DND-41 (cell line): Measurements from ENCODE around the gene PHIP.

Experiments
- ATAC-seq: fragments of 200-7000 bp; cut with Tn5 transposase; 3 replicates; pipeline ENCODE4 v1.9.1; 2021; ENCODE audit warnings: low read depth; ENCODE audit not compliant: insufficient read depth
- DNase-seq: peaks from one replicate; pipeline ENCODE4 v3.0.0-alpha.2; 2020
- H2AFZ ChIP-seq: 2 replicates; pipeline ENCODE4 v1.6.0; 2012; ENCODE audit warnings: low read depth, low read length
- H3K27ac ChIP-seq: 2 replicates; pipeline ENCODE4 v1.5.1; 2012; ENCODE audit warnings: low read length, inconsistent platforms
- H3K27me3 ChIP-seq: fragments of 200-600 bp; sonication (generic); 2 replicates; pipeline ENCODE4 v1.6.0; 2012; ENCODE audit warnings: low read length, mild to moderate bottlenecking, inconsistent platforms; ENCODE audit not compliant: insufficient read depth, poor library complexity
- H3K36me3 ChIP-seq: 2 replicates; pipeline ENCODE4 v1.5.1; 2012; ENCODE audit warnings: low read length, inconsistent platforms; ENCODE audit not compliant: insufficient read depth
- H3K4me1 ChIP-seq: 2 replicates; pipeline ENCODE4 v1.5.1; 2012; ENCODE audit warnings: mild to moderate bottlenecking, low read length; ENCODE audit not compliant: insufficient read depth
- H3K4me2 ChIP-seq: 2 replicates; pipeline ENCODE4 v1.6.0; 2012; ENCODE audit warnings: mild to moderate bottlenecking, moderate library complexity, low read length, inconsistent platforms; ENCODE audit not compliant: insufficient read depth
- H3K4me3 ChIP-seq, 2 experiments: fragments of 200-600 bp in 1 of 2; shearing (Covaris generic) in 1 of 2; 2 replicates each; pipeline ENCODE4 v1.5.1; 2012 to 2016; ENCODE audit warnings: inconsistent platforms in 2 of 2, low read length in 2 of 2, mild to moderate bottlenecking in 2 of 2, low read depth in 1 of 2, moderate library complexity in 1 of 2
- H3K79me2 ChIP-seq: 2 replicates; pipeline ENCODE4 v1.6.0; 2012; ENCODE audit warnings: low read length, inconsistent platforms; ENCODE audit not compliant: insufficient read depth
- H3K9ac ChIP-seq: 2 replicates; pipeline ENCODE4 v1.6.0; 2012; ENCODE audit warnings: low read depth, mild to moderate bottlenecking, inconsistent platforms, low read length, moderate library complexity
- H3K9me3 ChIP-seq: 2 replicates; pipeline ENCODE4 v1.5.1; 2012; ENCODE audit warnings: low read length, moderate library complexity, mild to moderate bottlenecking, inconsistent platforms; ENCODE audit not compliant: insufficient read depth, severe bottlenecking
- H4K20me1 ChIP-seq: 2 replicates; pipeline ENCODE4 v1.6.0; 2012; ENCODE audit warnings: low read length; ENCODE audit not compliant: insufficient read depth
- CTCF ChIP-seq: IDR thresholded peaks from 2 replicates; pipeline ENCODE4 v1.5.1; 2012; ENCODE audit warnings: borderline replicate concordance, low read length, moderate library complexity, mild to moderate bottlenecking; ENCODE audit not compliant: poor library complexity, severe bottlenecking; ENCODE audit errors: extremely low read depth
- EZH2 ChIP-seq: IDR thresholded peaks from 3 replicates; pipeline ENCODE4 v1.6.1; 2012; ENCODE audit warnings: borderline replicate concordance, low read depth, mild to moderate bottlenecking, moderate library complexity, low read length, inconsistent platforms; ENCODE audit not compliant: severe bottlenecking

PHIP gene

GRCh38 chr6:79072640-79073181, 5.3 kb downstream of the PHIP start:
- Histone ChIP-seq H3K27ac (no peak overlapping the region), H3K79me2 (peaks cover 96% of the 10 kb centered on the region), H3K4me3 (no peak overlapping the region), H2AFZ (no peak overlapping the region), H3K9me3 (no peaks in the 10 kb centered on the region), H4K20me1 (peaks cover 45% of the 10 kb centered on the region), H3K4me1 (peaks cover 55% of the 10 kb centered on the region), H3K27me3 (no peaks in the 10 kb centered on the region), H3K36me3 (peaks cover 46% of the 10 kb centered on the region), H3K9ac (no peak overlapping the region), H3K4me2 (peak overlapping the region; percentile 67; the same call in 1 of the 2 replicates)
- ATAC-seq (no peak), DNase-seq (no peak)
- TF ChIP-seq EZH2 (no peak), CTCF (no peak)

DNA sequence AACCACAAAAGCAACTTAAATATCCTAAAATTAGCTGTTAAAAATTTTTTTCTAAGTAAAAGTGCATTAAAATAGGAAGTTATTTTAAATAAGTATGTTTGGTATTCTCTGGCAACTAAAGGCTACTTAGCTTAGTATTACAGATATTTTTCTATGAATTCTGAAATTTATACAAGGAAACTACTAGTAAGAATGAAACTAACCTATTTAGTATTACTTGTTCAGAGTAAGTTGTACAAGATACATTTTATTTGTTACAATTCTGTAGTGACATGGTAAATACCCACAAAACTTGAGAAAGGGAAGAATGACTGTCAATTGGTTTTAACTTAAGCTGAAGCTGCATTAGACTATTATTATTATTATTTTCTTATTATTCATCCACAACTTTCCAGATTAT, 6.5 kb downstream of the PHIP start:
- Histone ChIP-seq H3K9ac (no peak overlapping the region), H3K36me3 (peaks cover 46% of the 10 kb centered on the region), H3K79me2 (peaks cover 100% of the 10 kb centered on the region), H3K9me3 (no peaks in the 10 kb centered on the region), H3K4me3 (no peak overlapping the region), H4K20me1 (peaks cover 51% of the 10 kb centered on the region), H2AFZ (no peak overlapping the region), H3K27me3 (no peaks in the 10 kb centered on the region), H3K27ac (no peak overlapping the region), H3K4me1 (peaks cover 55% of the 10 kb centered on the region), H3K4me2 (no peak overlapping the region)
- DNase-seq (no peak), ATAC-seq (no peak)
- TF ChIP-seq EZH2: no peak
- no peak for TF ChIP-seq CTCF

DNA sequence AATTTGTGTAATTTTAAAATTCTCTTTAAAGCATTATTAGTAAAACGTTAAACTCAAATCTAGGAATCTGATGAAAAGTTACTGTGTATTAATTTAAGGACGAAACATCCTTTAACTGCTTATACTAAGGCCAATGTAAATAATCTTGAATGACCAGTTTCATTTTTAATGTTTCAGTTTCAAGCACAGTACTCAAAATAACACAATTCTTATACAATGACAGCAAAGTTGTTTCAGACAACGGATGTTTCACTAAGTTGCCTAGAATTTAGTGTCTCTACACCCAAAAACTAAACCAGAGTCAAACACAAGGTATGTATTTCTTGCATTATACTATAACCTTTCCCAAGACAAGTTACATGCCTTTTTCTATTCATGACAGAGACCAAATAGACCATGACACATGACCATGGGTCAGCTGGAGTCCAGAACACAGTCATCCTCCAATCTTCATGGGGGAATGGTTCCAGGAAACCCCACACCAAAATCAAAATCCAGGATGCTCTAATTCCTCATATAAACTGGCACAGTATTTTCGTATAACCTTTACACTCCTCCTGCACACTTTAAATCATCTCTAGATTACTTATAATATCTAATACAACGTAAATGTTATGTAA, 7.7 kb downstream of the PHIP start:
- TF ChIP-seq CTCF (no peak), EZH2 (no peak)
- DNase-seq: no peak
- no peak overlapping the region for H3K4me3 ChIP-seq
- no peaks in the 10 kb centered on the region for H3K27me3 ChIP-seq
- peaks cover 44% of the 10 kb centered on the region for H3K4me1 ChIP-seq
- H3K79me2 ChIP-seq: peaks cover 100% of the 10 kb centered on the region
- H4K20me1 ChIP-seq: peaks cover 56% of the 10 kb centered on the region
- no peak overlapping the region for H3K9ac ChIP-seq
- H3K36me3 ChIP-seq: peaks cover 46% of the 10 kb centered on the region
- no peak overlapping the region for H3K27ac ChIP-seq
- no peak for ATAC-seq
- H3K9me3 ChIP-seq: no peaks in the 10 kb centered on the region
- H2AFZ ChIP-seq: no peak overlapping the region
- peak overlapping the region; percentile 33; the same call in 1 of the 2 replicates for H3K4me2 ChIP-seq
